ENCODE data around the gene SLC18B1. TPM values are rescaled to one million over a fixed set of nuclear protein-coding genes. Genes with fewer than 3 reads are reported as not detected.

The SLC18B1 gene
- total RNA-seq, 1 experiment from 2014 or later = 25.9 TPM

GRCh38 chr6:132733283-132733682 is 65.2 kb downstream of the SLC18B1 start:
- CTCF ChIA-PET = no interaction called here
- Mint-ChIP-seq H3K4me1 (ENCODE audit: low read depth, unreplicated experiment) (peaks cover 62% of the 10 kb centered on the region), H3K4me3 (ENCODE audit: low read depth, unreplicated experiment) (no peak overlapping the region)

GRCh38 chr6:132731086-132731485 is 67.4 kb downstream of the SLC18B1 start:
- no peak for DNase-seq
- CTCF ChIA-PET = interaction anchor here (0.7 to 1.2 kb wide), 3 partner anchors 12 to 140 kb away, joined by 4 read pairs; no protein-coding TSS in a partner anchor
- TF ChIP-seq CTCF (IDR thresholded peaks at IDR 0.05; ENCODE audit: unreplicated experiment) = no peak

More at GRCh38 chr6:132733283-132733682, 65.2 kb downstream of the SLC18B1 start:
- intact Hi-C loops (cut with micrococcal nuclease; ENCODE audit: unreplicated experiment) = no loop called here
- Mint-ChIP-seq H3K9me3 (ENCODE audit: low read depth, unreplicated experiment) (peaks cover 3% of the 10 kb centered on the region), H3K27me3 (ENCODE audit: unreplicated experiment) (no peaks in the 10 kb centered on the region), H3K36me3 (ENCODE audit: insufficient read depth, unreplicated experiment) (peaks cover 19% of the 10 kb centered on the region), H3K27ac (ENCODE audit: unreplicated experiment) (peak overlapping the region; percentile 53)
- no peak for TF ChIP-seq CTCF (IDR thresholded peaks at IDR 0.05; ENCODE audit: unreplicated experiment)
- DNase-seq = no peak
- no TSS peak for BruUV-seq (replicated peaks)

GRCh38 chr6:132730560-132730959 is 67.9 kb downstream of the SLC18B1 start:
- CTCF ChIA-PET = interaction anchor here (1.0 to 1.2 kb wide), 2 partner anchors 11 to 18 kb away, joined by 4 read pairs; no protein-coding TSS in a partner anchor

More at GRCh38 chr6:132731086-132731485, 67.4 kb downstream of the SLC18B1 start:
- H3K27me3 Mint-ChIP-seq (ENCODE audit: unreplicated experiment) = no peaks in the 10 kb centered on the region
- intact Hi-C loops (cut with micrococcal nuclease; ENCODE audit: unreplicated experiment) = no loop called here
- no peak overlapping the region for H3K4me3 Mint-ChIP-seq (ENCODE audit: low read depth, unreplicated experiment)
- peaks cover 51% of the 10 kb centered on the region for H3K4me1 Mint-ChIP-seq (ENCODE audit: low read depth, unreplicated experiment)
- H3K36me3 Mint-ChIP-seq (ENCODE audit: insufficient read depth, unreplicated experiment) = peaks cover 9% of the 10 kb centered on the region
- BruUV-seq (replicated peaks) = no TSS peak
- no peaks in the 10 kb centered on the region for H3K9me3 Mint-ChIP-seq (ENCODE audit: low read depth, unreplicated experiment)
- H3K27ac Mint-ChIP-seq (ENCODE audit: unreplicated experiment) = no peak overlapping the region

GRCh38 chr6:132728616-132729015 is 69.8 kb downstream of the SLC18B1 start:
- Mint-ChIP-seq H3K27me3 (ENCODE audit: unreplicated experiment) (no peaks in the 10 kb centered on the region), H3K9me3 (ENCODE audit: low read depth, unreplicated experiment) (no peaks in the 10 kb centered on the region), H3K4me3 (ENCODE audit: low read depth, unreplicated experiment) (no peak overlapping the region), H3K36me3 (ENCODE audit: insufficient read depth, unreplicated experiment) (peaks cover 6% of the 10 kb centered on the region), H3K27ac (ENCODE audit: unreplicated experiment) (peak overlapping the region; percentile 59), H3K4me1 (ENCODE audit: low read depth, unreplicated experiment) (peaks cover 35% of the 10 kb centered on the region)
- BruUV-seq (replicated peaks) = no TSS peak
- no peak for TF ChIP-seq CTCF (IDR thresholded peaks at IDR 0.05; ENCODE audit: unreplicated experiment)
- CTCF ChIA-PET = no interaction called here
- intact Hi-C loops (cut with micrococcal nuclease; ENCODE audit: unreplicated experiment) = loop anchor here (10.0 kb wide), 1 partner anchor 664 kb away; no protein-coding TSS in a partner anchor
- no peak for DNase-seq

More at GRCh38 chr6:132730560-132730959, 67.9 kb downstream of the SLC18B1 start:
- intact Hi-C loops (cut with micrococcal nuclease; ENCODE audit: unreplicated experiment) = no loop called here
- DNase-seq = no peak
- Mint-ChIP-seq H3K27me3 (ENCODE audit: unreplicated experiment) (no peaks in the 10 kb centered on the region), H3K27ac (ENCODE audit: unreplicated experiment) (peak overlapping the region; percentile 64), H3K9me3 (ENCODE audit: low read depth, unreplicated experiment) (no peaks in the 10 kb centered on the region), H3K4me3 (ENCODE audit: low read depth, unreplicated experiment) (no peak overlapping the region), H3K4me1 (ENCODE audit: low read depth, unreplicated experiment) (peaks cover 47% of the 10 kb centered on the region), H3K36me3 (ENCODE audit: insufficient read depth, unreplicated experiment) (peaks cover 6% of the 10 kb centered on the region)
- TF ChIP-seq CTCF (IDR thresholded peaks at IDR 0.05; ENCODE audit: unreplicated experiment) = no peak
- BruUV-seq (replicated peaks) = no TSS peak

All from Calu3 (cell line).